Endothelial cell (in vitro differentiated cells): ENCODE measurements around the gene TIA1. TPM values are rescaled to one million over a fixed set of nuclear protein-coding genes. Genes with fewer than 3 reads are reported as not detected.

ENCODE experiments used
- DNase-seq: peaks from one replicate; pipeline ENCODE4 v3.0.0; 2021; ENCODE audit warnings: low spot score
- H3K27ac Mint-ChIP-seq: one replicate; pipeline ENCODE4 v1.8.0; 2021; ENCODE audit warnings: mixed read lengths, inconsistent platforms; ENCODE audit not compliant: unreplicated experiment
- H3K27me3 Mint-ChIP-seq: one replicate; pipeline ENCODE4 v1.8.0; 2021; ENCODE audit warnings: mild to moderate bottlenecking, moderate library complexity, mixed read lengths, inconsistent platforms; ENCODE audit not compliant: unreplicated experiment
- H3K36me3 Mint-ChIP-seq: one replicate; pipeline ENCODE4 v1.8.0; 2021; ENCODE audit warnings: mild to moderate bottlenecking, low read depth, mixed read lengths, inconsistent platforms; ENCODE audit not compliant: unreplicated experiment
- H3K4me1 Mint-ChIP-seq: one replicate; pipeline ENCODE4 v1.8.0; 2021; ENCODE audit warnings: mild to moderate bottlenecking, mixed read lengths, inconsistent platforms; ENCODE audit not compliant: unreplicated experiment
- H3K4me3 Mint-ChIP-seq: one replicate; pipeline ENCODE4 v1.8.0; 2021; ENCODE audit warnings: mild to moderate bottlenecking, mixed read lengths, inconsistent platforms; ENCODE audit not compliant: unreplicated experiment
- H3K9me3 Mint-ChIP-seq: one replicate; pipeline ENCODE4 v1.8.0; 2021; ENCODE audit warnings: mixed read lengths, inconsistent platforms; ENCODE audit not compliant: unreplicated experiment
- CTCF ChIP-seq: fragments of 200-600 bp; sonication (generic); IDR thresholded peaks from one replicate; pipeline ENCODE4 v1.5.0; 2021; ENCODE audit warnings: antibody characterized with exemption; ENCODE audit not compliant: unreplicated experiment
- total RNA-seq: library from RNA; stranded (reverse); fragmentation: NEBNext Ultra II Directional; extraction: Animal tissue kit (Norgen Biotek cat#: 25700); gene quantifications from one replicate; pipeline ENCODE4 v1.2.1, GENCODE V29; 2021; ENCODE audit not compliant: unreplicated experiment

Gene TIA1
- total RNA-seq, 1 donor from 2014 or later, result 200 TPM

- H3K27me3 Mint-ChIP-seq, result peaks cover 9% of the 10 kb centered on the region
- H3K27ac Mint-ChIP-seq, result no peak overlapping the region
- TF ChIP-seq CTCF, result no peak
- H3K4me3 Mint-ChIP-seq, result no peak overlapping the region
- no peaks in the 10 kb centered on the region for H3K9me3 Mint-ChIP-seq
- peaks cover 10% of the 10 kb centered on the region for H3K36me3 Mint-ChIP-seq
- DNase-seq, result no peak
- peaks cover 21% of the 10 kb centered on the region for H3K4me1 Mint-ChIP-seq
Observed at GRCh38 chr2:70250434-70250833, 2.0 kb upstream of the TIA1 start.

- peaks cover 32% of the 10 kb centered on the region for H3K4me1 Mint-ChIP-seq
- peak overlapping the region; percentile 98 for H3K4me3 Mint-ChIP-seq
- no peak for TF ChIP-seq CTCF
- H3K27me3 Mint-ChIP-seq, result peaks cover 11% of the 10 kb centered on the region
- H3K9me3 Mint-ChIP-seq, result no peaks in the 10 kb centered on the region
- H3K27ac Mint-ChIP-seq, result peak overlapping the region; percentile 98
- H3K36me3 Mint-ChIP-seq, result peaks cover 13% of the 10 kb centered on the region
- no peak for DNase-seq
Observed at GRCh38 chr2:70247364-70248180, 856 bp downstream of the TIA1 start.

- Mint-ChIP-seq H3K4me1 (peaks cover 36% of the 10 kb centered on the region), H3K9me3 (no peaks in the 10 kb centered on the region), H3K4me3 (no peak overlapping the region), H3K27me3 (peaks cover 9% of the 10 kb centered on the region), H3K27ac (peak overlapping the region; percentile 1), H3K36me3 (peaks cover 26% of the 10 kb centered on the region)
- no peak for TF ChIP-seq CTCF
- no peak for DNase-seq
Observed at GRCh38 chr2:70243806-70244584, 4.4 kb downstream of the TIA1 start.

- H3K27ac Mint-ChIP-seq, result no peak overlapping the region
Observed at GRCh38 chr2:70242552-70242951, 5.9 kb downstream of the TIA1 start.

More at GRCh38 chr2:70242552-70242951, 5.9 kb downstream of the TIA1 start:
- Mint-ChIP-seq H3K4me1 (peaks cover 25% of the 10 kb centered on the region), H3K36me3 (peaks cover 17% of the 10 kb centered on the region), H3K4me3 (no peak overlapping the region), H3K27me3 (peaks cover 1% of the 10 kb centered on the region), H3K9me3 (no peaks in the 10 kb centered on the region)
- TF ChIP-seq CTCF, result no peak
- DNase-seq, result no peak
